Measurements from ENCODE around the gene SIGLEC11.
"Not testable (repeated sequence)": the region's sequence is repeated elsewhere in the genome, so short reads cannot be mapped to it uniquely, and the experiment has no call there.

Gene SIGLEC11

DNA sequence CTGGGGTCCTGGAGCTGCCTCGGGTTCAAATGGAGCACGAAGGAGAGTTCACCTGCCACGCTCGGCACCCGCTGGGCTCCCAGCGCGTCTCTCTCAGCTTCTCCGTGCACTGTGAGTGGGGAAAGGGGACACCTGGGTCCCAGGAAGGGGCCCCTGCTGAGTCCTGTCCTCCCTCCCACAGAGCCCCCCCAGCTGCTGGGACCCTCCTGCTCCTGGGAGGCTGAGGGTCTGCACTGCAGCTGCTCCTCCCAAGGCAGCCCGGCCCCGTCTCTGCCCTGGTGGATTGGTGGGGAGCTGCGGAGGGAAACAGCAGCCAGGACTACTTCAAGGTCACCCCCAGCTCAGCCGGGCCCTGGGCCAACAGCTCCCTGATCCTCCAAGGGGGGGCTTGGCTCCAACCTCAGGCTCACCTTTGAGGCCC, 11.0 kb upstream of the SIGLEC11 start:
- H3K79me2 ChIP-seq (ENCODE audit: insufficient read depth, low read length) = no peaks in the 10 kb centered on the region
- H3K36me3 ChIP-seq (ENCODE audit: low read length) = no peaks in the 10 kb centered on the region
- H3K27me3 ChIP-seq (ENCODE audit: low read length) = no peaks in the 10 kb centered on the region
- no peak overlapping the region for H2AFZ ChIP-seq (ENCODE audit: low read depth, low read length, severe bottlenecking)
- H3K27ac ChIP-seq (ENCODE audit: low read depth, low read length) = no peak overlapping the region
- TF ChIP-seq, protein P1, sequence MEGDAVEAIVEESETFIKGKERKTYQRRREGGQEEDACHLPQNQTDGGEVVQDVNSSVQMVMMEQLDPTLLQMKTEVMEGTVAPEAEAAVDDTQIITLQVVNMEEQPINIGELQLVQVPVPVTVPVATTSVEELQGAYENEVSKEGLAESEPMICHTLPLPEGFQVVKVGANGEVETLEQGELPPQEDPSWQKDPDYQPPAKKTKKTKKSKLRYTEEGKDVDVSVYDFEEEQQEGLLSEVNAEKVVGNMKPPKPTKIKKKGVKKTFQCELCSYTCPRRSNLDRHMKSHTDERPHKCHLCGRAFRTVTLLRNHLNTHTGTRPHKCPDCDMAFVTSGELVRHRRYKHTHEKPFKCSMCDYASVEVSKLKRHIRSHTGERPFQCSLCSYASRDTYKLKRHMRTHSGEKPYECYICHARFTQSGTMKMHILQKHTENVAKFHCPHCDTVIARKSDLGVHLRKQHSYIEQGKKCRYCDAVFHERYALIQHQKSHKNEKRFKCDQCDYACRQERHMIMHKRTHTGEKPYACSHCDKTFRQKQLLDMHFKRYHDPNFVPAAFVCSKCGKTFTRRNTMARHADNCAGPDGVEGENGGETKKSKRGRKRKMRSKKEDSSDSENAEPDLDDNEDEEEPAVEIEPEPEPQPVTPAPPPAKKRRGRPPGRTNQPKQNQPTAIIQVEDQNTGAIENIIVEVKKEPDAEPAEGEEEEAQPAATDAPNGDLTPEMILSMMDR (IDR thresholded peaks at IDR 0.05; ENCODE audit: insufficient read depth, low read length, poor library complexity, severe bottlenecking) = no peak
- TF ChIP-seq EZH2phosphoT487 (conservative IDR thresholded peaks at IDR 0.05; ENCODE audit: low read length) = no peak
- no peak overlapping the region for H3K4me2 ChIP-seq (ENCODE audit: low read depth, low read length, poor library complexity, severe bottlenecking)
- H3K4me3 ChIP-seq (ENCODE audit: insufficient read depth, low read length, poor library complexity, severe bottlenecking) = no peak overlapping the region
- H3K9me3 ChIP-seq (ENCODE audit: insufficient read depth, low read length) = no peaks in the 10 kb centered on the region
- no peaks in the 10 kb centered on the region for H3K9me2 ChIP-seq (replicated peaks; ENCODE audit: insufficient read depth, low read length)
- no peak overlapping the region for H3K9ac ChIP-seq (ENCODE audit: low read length)
- no peaks in the 10 kb centered on the region for H3F3A ChIP-seq (ENCODE audit: insufficient read depth)
- no peaks in the 10 kb centered on the region for H4K20me1 ChIP-seq (ENCODE audit: low read depth, low read length)

DNA sequence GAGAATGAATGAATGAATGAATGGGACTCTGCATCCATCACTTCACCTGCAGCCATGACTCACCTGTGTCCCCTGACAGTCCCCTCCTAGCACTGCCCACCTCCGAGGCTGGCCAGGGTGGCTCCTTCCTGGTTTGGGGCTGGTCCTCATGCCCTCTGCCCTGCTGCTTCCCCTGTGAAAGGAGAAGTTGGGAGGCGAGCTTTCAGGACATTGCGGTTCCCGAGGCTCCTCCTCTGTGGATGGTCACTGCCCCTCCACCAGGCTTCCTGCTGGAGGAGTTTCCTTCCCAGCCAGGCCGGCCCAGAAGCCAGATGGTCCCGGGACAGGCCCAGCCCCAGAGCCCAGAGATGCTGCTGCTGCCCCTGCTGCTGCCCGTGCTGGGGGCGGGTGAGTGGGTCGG, 8.4 kb upstream of the SIGLEC11 start:
- H3K79me2 ChIP-seq (ENCODE audit: insufficient read depth, low read length); H3K4me3 ChIP-seq (ENCODE audit: insufficient read depth, low read length, poor library complexity, severe bottlenecking); H3K9ac ChIP-seq (ENCODE audit: low read length); H3K27me3 ChIP-seq (ENCODE audit: low read length); H2AFZ ChIP-seq (ENCODE audit: low read depth, low read length, severe bottlenecking); H4K20me1 ChIP-seq (ENCODE audit: low read depth, low read length); H3K9me3 ChIP-seq (ENCODE audit: insufficient read depth, low read length); H3K36me3 ChIP-seq (ENCODE audit: low read length); H3F3A ChIP-seq (ENCODE audit: insufficient read depth); H3K27ac ChIP-seq (ENCODE audit: low read depth, low read length); H3K9me2 ChIP-seq (replicated peaks; ENCODE audit: insufficient read depth, low read length); H3K4me2 ChIP-seq (ENCODE audit: low read depth, low read length, poor library complexity, severe bottlenecking): not testable (repeated sequence)

DNA sequence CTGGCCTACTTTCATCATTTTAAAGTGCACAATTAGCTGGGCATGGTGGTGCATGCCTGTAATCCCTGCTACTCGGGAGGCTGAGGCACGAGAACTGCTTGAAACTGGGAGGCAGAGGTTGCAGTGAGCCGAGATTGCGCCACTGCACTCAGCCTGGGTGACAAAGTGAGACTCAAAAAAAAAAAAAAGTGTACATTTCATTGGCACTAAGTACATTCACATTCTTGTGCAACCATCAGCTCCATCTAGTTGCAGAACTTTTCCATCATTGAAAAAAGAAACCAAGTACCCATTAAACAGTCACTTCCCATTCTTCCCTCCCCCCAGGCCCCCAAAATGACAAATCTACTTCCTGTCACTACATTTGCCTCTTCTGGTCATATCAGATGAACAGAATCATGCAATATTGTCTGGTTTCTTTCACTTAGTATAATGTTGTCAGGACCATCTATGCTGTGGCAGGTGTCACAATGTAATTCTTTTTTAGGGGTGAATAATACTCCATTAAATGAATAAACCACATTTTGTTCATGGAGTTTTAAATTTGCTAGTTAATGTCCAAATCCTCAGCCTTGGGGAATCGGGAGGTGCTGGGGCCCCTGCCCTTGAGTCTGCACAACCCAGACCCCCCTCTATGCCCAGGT, 7.4 kb upstream of the SIGLEC11 start:
- TF ChIP-seq, protein P1 (IDR thresholded peaks at IDR 0.05; ENCODE audit: insufficient read depth, low read length, poor library complexity, severe bottlenecking) = no peak
- TF ChIP-seq EZH2phosphoT487 (conservative IDR thresholded peaks at IDR 0.05; ENCODE audit: low read length) = no peak
- H3K27ac ChIP-seq (ENCODE audit: low read depth, low read length) = no peak overlapping the region

GRCh38 chr19:49959892-49960291, 1.1 kb downstream of the SIGLEC11 start:
- H3K4me3 ChIP-seq (ENCODE audit: insufficient read depth, low read length, poor library complexity, severe bottlenecking); H2AFZ ChIP-seq (ENCODE audit: low read depth, low read length, severe bottlenecking); H4K20me1 ChIP-seq (ENCODE audit: low read depth, low read length); H3F3A ChIP-seq (ENCODE audit: insufficient read depth); H3K27me3 ChIP-seq (ENCODE audit: low read length); H3K9me3 ChIP-seq (ENCODE audit: insufficient read depth, low read length); H3K4me2 ChIP-seq (ENCODE audit: low read depth, low read length, poor library complexity, severe bottlenecking); H3K27ac ChIP-seq (ENCODE audit: low read depth, low read length); H3K9me2 ChIP-seq (replicated peaks; ENCODE audit: insufficient read depth, low read length); H3K36me3 ChIP-seq (ENCODE audit: low read length); H3K79me2 ChIP-seq (ENCODE audit: insufficient read depth, low read length); H3K9ac ChIP-seq (ENCODE audit: low read length): not testable (repeated sequence)

More for the DNA sequence above, 7.4 kb upstream of the SIGLEC11 start:
- H3K79me2 ChIP-seq (ENCODE audit: insufficient read depth, low read length) = no peaks in the 10 kb centered on the region
- H3K27me3 ChIP-seq (ENCODE audit: low read length) = no peaks in the 10 kb centered on the region
- no peaks in the 10 kb centered on the region for H3F3A ChIP-seq (ENCODE audit: insufficient read depth)
- no peaks in the 10 kb centered on the region for H3K36me3 ChIP-seq (ENCODE audit: low read length)
- no peaks in the 10 kb centered on the region for H3K9me2 ChIP-seq (replicated peaks; ENCODE audit: insufficient read depth, low read length)
- H3K9me3 ChIP-seq (ENCODE audit: insufficient read depth, low read length) = no peaks in the 10 kb centered on the region
- no peaks in the 10 kb centered on the region for H4K20me1 ChIP-seq (ENCODE audit: low read depth, low read length)
- H3K9ac ChIP-seq (ENCODE audit: low read length) = no peak overlapping the region
- no peak overlapping the region for H3K4me2 ChIP-seq (ENCODE audit: low read depth, low read length, poor library complexity, severe bottlenecking)
- no peak overlapping the region for H2AFZ ChIP-seq (ENCODE audit: low read depth, low read length, severe bottlenecking)
- H3K4me3 ChIP-seq (ENCODE audit: insufficient read depth, low read length, poor library complexity, severe bottlenecking) = no peak overlapping the region

DNA sequence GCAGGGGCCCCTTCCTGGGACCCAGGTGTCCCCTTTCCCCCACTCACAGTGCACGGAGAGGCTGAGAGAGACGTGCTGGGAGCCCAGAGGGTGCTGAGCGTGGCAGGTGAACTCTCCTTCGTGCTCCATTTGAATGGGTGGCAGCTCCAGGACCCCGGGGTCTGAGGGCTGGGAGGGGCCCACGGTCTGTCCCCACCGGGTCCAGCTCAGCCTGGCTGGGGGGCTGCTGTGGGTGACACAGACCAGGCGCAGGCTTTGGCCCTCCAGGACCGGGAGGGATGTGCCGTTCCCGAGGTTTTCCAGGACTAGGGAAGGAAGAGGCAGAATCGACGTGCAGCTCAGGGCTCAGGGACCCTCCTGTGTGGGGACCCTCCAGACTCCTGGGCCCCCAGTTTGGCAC, 2.4 kb downstream of the SIGLEC11 start:
- not testable (repeated sequence) for H3K9ac ChIP-seq (ENCODE audit: low read length); H3K9me2 ChIP-seq (replicated peaks; ENCODE audit: insufficient read depth, low read length); H3K79me2 ChIP-seq (ENCODE audit: insufficient read depth, low read length); H3F3A ChIP-seq (ENCODE audit: insufficient read depth); H3K4me3 ChIP-seq (ENCODE audit: insufficient read depth, low read length, poor library complexity, severe bottlenecking); H3K36me3 ChIP-seq (ENCODE audit: low read length); H3K9me3 ChIP-seq (ENCODE audit: insufficient read depth, low read length); H3K27ac ChIP-seq (ENCODE audit: low read depth, low read length); H3K27me3 ChIP-seq (ENCODE audit: low read length); H3K4me2 ChIP-seq (ENCODE audit: low read depth, low read length, poor library complexity, severe bottlenecking); H4K20me1 ChIP-seq (ENCODE audit: low read depth, low read length); H2AFZ ChIP-seq (ENCODE audit: low read depth, low read length, severe bottlenecking)

- H3K36me3 ChIP-seq (ENCODE audit: low read length); H3K4me2 ChIP-seq (ENCODE audit: low read depth, low read length, poor library complexity, severe bottlenecking); H4K20me1 ChIP-seq (ENCODE audit: low read depth, low read length); H3K27ac ChIP-seq (ENCODE audit: low read depth, low read length); H3K9me3 ChIP-seq (ENCODE audit: insufficient read depth, low read length); H3K4me3 ChIP-seq (ENCODE audit: insufficient read depth, low read length, poor library complexity, severe bottlenecking); H3F3A ChIP-seq (ENCODE audit: insufficient read depth); H3K79me2 ChIP-seq (ENCODE audit: insufficient read depth, low read length); H3K9me2 ChIP-seq (replicated peaks; ENCODE audit: insufficient read depth, low read length); H3K27me3 ChIP-seq (ENCODE audit: low read length); H2AFZ ChIP-seq (ENCODE audit: low read depth, low read length, severe bottlenecking); H3K9ac ChIP-seq (ENCODE audit: low read length): not testable (repeated sequence)
Observed at GRCh38 chr19:49958144-49958543, 2.8 kb downstream of the SIGLEC11 start.

All from SU-DHL-6 (cell line).